Pancreas (tissue), 10 donors: ENCODE results near the gene OR10H5. TPM values are rescaled to one million over a fixed set of nuclear protein-coding genes. Genes with fewer than 3 reads are reported as not detected.
A peak's percentile ranks its signal among the peaks of the same experiment; 100 is the strongest.
"Not testable (repeated sequence)": the region's sequence is repeated elsewhere in the genome, so short reads cannot be mapped to it uniquely, and the experiment has no call there.

Source experiments
- ATAC-seq, 4 donors: fragments of 200-7000 bp; cut with Tn5 transposase; one replicate each; pipeline versions ENCODE4 v1.8.0 to v1.9.1; 2020; ENCODE audit warnings: mild to moderate bottlenecking in 4 of 4, moderate library complexity in 4 of 4
- DNase-seq, 6 donors: peaks; one replicate each; pipeline ENCODE4 v3.0.0-alpha.2; 2020
- FAIRE-seq: peaks from 2 replicates; lab custom pipeline; 2012; peaks lifted over from hg19 to GRCh38; lab: Jason Lieb, UNC
- H3K27ac ChIP-seq, 4 donors: fragments of 200-600 bp; sonication (generic); 1 replicate in 3 of 4; 2 replicates in 1 of 4; pipeline versions ENCODE4 v1.5.0 to v1.8.0; 2020
- H3K27me3 ChIP-seq, 4 donors: fragments of 200-600 bp; one replicate each; pipeline ENCODE4 v1.8.0; 2021
- H3K36me3 ChIP-seq, 3 donors: fragments of 200-600 bp; sonication (generic) in 1 of 3; one replicate each; pipeline versions ENCODE4 v1.5.0 to v1.8.0; 2020 to 2021
- H3K4me1 ChIP-seq, 3 donors: fragments of 200-600 bp; one replicate each; pipeline ENCODE4 v1.8.0; 2021
- H3K4me3 ChIP-seq, 4 donors: fragments of 200-600 bp; sonication (generic) in 2 of 4; one replicate each; pipeline versions ENCODE4 v1.5.0 to v1.8.0; 2020 to 2021
- H3K9me3 ChIP-seq, 4 donors: fragments of 200-600 bp; one replicate each; pipeline ENCODE4 v1.8.0; 2021
- WGBS, 2 donors: extraction: QIAGEN DNeasy Blood & Tissue Kit; methylation state at CpG; one replicate each; pipeline ENCODE4 v1.1.7; 2013; 5-methylcytosine and 5-hydroxymethylcytosine counted together
- intact Hi-C, 3 donors: fragments of 100-400 bp; cut with DNase I; formaldehyde crosslinking; loops; one replicate each; pipeline versions ENCODE4 v1.11.1 to v1.14.2; 2022
- polyA plus RNA-seq, 2 donors: library from polyadenylated mRNA; stranded (reverse); fragments of 200-250 nt; gene quantifications; one replicate each; pipeline ENCODE4 v1.2.3, GENCODE V29; 2013
- total RNA-seq, 6 donors: library from RNA; stranded (reverse); fragmentation: NEBNext Ultra II Directional in 4 of 6; extraction: Animal tissue kit (Norgen Biotek cat#: 25700) in 4 of 6; gene quantifications; one replicate each; pipeline versions ENCODE4 v1.2.1 to v1.2.4, GENCODE V29; 2021 to 2023
- TF ChIP-seq, protein P1 (sequence below), 4 donors: fragments of 200-600 bp; sonication (generic) in 3 of 4; IDR thresholded peaks; one replicate each; pipeline versions ENCODE4 v1.5.0 to v1.8.0; 2021; ENCODE audit warnings: antibody characterized with exemption in 4 of 4
- donor health status: healthy with polysubstance abuse.
- donor health status: DM: no; HTN: no; CAD: no; lungs with moderate emphysema.
- donor health status: DM: no; HTN: no; CAD: no.
- donor health status: control.
- donor health status: control.
- donor health status: Bipolar disorder and iron deficiency.
- donor health status: DM: yes; HTN: yes; CAD: no.
- donor health status: DM: no; HTN: no; CAD: no.
- donor health status: DM: no; HTN: no; CAD: no.
- donor health status: DM: yes; HTN: yes; CAD: no.

OR10H5 gene
- total and polyA plus RNA-seq, 8 donors, result 0.05 TPM; not detected in 7

DNA sequence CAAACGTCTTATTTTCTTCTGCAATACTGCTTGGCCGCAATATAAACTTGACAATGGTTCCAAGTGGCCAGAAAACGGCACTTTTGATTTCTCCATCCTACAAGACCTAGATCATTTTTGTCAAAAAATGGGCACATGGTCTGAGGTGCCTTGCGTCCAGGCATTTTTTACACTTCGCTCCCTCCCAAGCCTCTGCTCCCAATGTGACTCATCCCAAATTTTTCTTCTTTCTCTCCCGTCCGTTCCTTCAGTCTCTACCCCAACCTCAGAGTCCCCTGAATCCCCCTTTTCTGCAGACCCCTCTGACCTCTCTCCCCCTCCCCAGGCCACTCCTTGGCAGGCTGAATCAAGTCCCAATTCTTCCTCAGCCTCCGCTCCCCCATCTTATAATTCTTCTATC lies 42.3 kb downstream of the OR10H5 start:
- no peak for FAIRE-seq
- Histone ChIP-seq H3K9me3 (no peaks in the 10 kb centered on the region), H3K27me3 (no peaks in the 10 kb centered on the region), H3K4me1 (no peaks in the 10 kb centered on the region), H3K27ac (no peak overlapping the region), H3K4me3 (no peak overlapping the region), H3K36me3 (no peaks in the 10 kb centered on the region)
- TF ChIP-seq, protein P1, sequence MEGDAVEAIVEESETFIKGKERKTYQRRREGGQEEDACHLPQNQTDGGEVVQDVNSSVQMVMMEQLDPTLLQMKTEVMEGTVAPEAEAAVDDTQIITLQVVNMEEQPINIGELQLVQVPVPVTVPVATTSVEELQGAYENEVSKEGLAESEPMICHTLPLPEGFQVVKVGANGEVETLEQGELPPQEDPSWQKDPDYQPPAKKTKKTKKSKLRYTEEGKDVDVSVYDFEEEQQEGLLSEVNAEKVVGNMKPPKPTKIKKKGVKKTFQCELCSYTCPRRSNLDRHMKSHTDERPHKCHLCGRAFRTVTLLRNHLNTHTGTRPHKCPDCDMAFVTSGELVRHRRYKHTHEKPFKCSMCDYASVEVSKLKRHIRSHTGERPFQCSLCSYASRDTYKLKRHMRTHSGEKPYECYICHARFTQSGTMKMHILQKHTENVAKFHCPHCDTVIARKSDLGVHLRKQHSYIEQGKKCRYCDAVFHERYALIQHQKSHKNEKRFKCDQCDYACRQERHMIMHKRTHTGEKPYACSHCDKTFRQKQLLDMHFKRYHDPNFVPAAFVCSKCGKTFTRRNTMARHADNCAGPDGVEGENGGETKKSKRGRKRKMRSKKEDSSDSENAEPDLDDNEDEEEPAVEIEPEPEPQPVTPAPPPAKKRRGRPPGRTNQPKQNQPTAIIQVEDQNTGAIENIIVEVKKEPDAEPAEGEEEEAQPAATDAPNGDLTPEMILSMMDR (IDR thresholded peaks at IDR 0.05), result no peak
- intact Hi-C loops, result no loop called here
- WGBS, 2 donors, result 70 to 82% methylated on average over 8 of the region's 8 CpGs
- ATAC-seq, result no peak
- DNase-seq, result no peak

- WGBS, 2 donors, result 76 to 80% methylated on average over 5 of the region's 5 CpGs
- no peaks in the 10 kb centered on the region for H3K9me3 ChIP-seq
- ATAC-seq, result no peak
Observed at GRCh38 chr19:15831626-15832025, 44.2 kb downstream of the OR10H5 start.

GRCh38 chr19:15834232-15834631 lies 46.8 kb downstream of the OR10H5 start:
- H3K4me1 ChIP-seq, intact Hi-C loops, ATAC-seq, H3K9me3 ChIP-seq, H3K4me3 ChIP-seq, FAIRE-seq, H3K27me3 ChIP-seq, H3K36me3 ChIP-seq, DNase-seq, H3K27ac ChIP-seq: not testable (repeated sequence)
- WGBS, 2 donors, result 91% methylated on average over 3 of the region's 3 CpGs

More at GRCh38 chr19:15831626-15832025, 44.2 kb downstream of the OR10H5 start:
- H3K36me3 ChIP-seq, result no peaks in the 10 kb centered on the region
- DNase-seq (no peak), FAIRE-seq (no peak)
- H3K4me1 ChIP-seq, result no peaks in the 10 kb centered on the region
- intact Hi-C loops, result no loop called here
- no peak overlapping the region for H3K4me3 ChIP-seq
- TF ChIP-seq, protein P1 (IDR thresholded peaks at IDR 0.05), result no peak
- no peaks in the 10 kb centered on the region for H3K27me3 ChIP-seq
- H3K27ac ChIP-seq, result no peak overlapping the region

DNA sequence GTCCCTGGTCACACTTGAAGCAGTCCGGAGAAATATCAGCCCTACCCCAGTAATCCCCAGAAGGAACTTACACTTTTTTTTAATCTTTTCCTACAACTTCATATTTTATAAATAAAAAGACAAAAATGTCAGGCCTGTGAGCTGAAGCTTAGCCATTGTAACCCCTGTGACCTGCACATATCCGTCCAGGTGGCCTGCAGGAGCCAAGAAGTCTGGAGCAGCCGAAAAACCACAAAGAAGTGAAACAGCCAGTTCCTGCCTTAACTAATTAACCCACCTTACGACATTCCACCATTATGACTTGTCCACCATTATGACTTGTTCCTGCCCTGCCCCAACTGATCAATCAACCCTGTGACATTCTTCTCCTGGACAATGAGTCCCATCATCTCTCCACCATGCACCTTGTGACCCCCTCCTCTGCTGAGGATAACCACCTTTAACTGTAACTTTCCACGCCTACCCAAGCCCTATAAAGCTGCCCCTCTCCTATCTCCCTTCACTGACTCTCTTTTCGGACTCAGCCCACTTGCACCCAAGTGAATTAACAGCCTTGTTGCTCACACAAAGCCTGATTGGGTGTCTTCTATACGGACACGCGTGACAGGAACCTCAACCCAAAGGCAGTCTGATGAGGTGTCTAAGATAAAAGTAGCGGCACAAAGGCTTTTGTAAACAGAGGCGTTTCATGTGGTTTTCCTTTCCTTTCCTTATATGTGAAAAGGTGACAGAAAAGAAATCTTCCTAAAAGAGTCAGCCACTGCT lies 48.3 kb downstream of the OR10H5 start:
- peak overlapping the region; percentile 67 to 94 (median 75) for H3K4me3 ChIP-seq

GRCh38 chr19:15836330-15837220 lies 49.1 kb downstream of the OR10H5 start:
- H3K27ac ChIP-seq, result peak overlapping the region; percentile 97 to 99 (median 99)
- intact Hi-C loops, result no loop called here
- H3K4me1 ChIP-seq, result peaks cover 0 to 6% (median 5%) of the 10 kb centered on the region in 3 donors
- no peaks in the 10 kb centered on the region for H3K36me3 ChIP-seq
- ATAC-seq (peak; percentile 97 to 99 (median 98)), DNase-seq (peak; percentile 89 to 99 (median 96)), FAIRE-seq (no peak)
- peak overlapping the region; percentile 67 to 94 (median 75) for H3K4me3 ChIP-seq
- 1% methylated on average over 62 to 65 of the region's 65 CpGs for WGBS, 2 donors
- no peaks in the 10 kb centered on the region for H3K27me3 ChIP-seq
- no peaks in the 10 kb centered on the region for H3K9me3 ChIP-seq
- TF ChIP-seq, protein P1 (IDR thresholded peaks at IDR 0.05), result no peak

More for the DNA sequence above, 48.3 kb downstream of the OR10H5 start:
- H3K4me1 ChIP-seq, intact Hi-C loops, FAIRE-seq, H3K36me3 ChIP-seq, DNase-seq, H3K9me3 ChIP-seq, H3K27me3 ChIP-seq: not testable (repeated sequence)
- peak overlapping the region; percentile 97 to 99 (median 99) for H3K27ac ChIP-seq
- ATAC-seq, result peak in 1 of 4 donors; percentile 5
- 40 to 41% methylated on average over 11 of the region's 11 CpGs for WGBS, 2 donors
